ENCODE measurements around the gene FLT3.
A peak's percentile ranks its signal among the peaks of the same experiment; 100 is the strongest.

The FLT3 gene

DNA sequence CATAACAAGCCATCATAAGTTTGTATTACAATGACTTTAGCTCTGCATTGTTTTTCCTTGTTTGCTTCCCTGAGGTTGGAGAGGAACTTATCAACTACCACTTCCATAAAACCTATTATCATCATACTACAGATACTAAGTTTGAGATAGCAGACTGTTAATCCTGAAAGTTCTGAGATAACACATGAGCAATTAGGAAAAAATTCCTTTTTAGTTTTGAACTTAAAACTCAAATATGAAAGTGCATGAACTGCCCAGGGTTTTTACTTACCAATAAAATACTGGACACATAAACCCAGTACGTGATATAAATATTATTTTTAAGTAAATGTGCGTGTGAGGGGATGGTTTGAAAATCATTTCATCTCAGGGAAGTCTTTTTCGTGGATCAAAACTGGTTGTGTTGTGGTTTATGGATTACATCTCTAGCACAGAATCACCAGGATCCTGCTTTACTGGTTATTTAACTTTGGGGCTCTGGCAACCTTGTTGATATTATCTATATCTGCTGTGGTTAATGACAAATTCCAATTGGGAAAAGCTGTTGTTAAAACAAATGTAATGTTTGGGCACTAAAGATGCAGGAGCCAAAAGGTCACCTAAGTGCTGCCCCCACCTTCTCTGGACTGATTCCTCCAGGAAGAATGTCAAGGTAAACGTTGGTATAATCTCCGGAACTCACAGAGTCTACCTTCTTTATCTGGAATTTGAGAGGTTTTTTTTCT, 143.6 kb downstream of the FLT3 start:
- DNase-seq: no peak

DNA sequence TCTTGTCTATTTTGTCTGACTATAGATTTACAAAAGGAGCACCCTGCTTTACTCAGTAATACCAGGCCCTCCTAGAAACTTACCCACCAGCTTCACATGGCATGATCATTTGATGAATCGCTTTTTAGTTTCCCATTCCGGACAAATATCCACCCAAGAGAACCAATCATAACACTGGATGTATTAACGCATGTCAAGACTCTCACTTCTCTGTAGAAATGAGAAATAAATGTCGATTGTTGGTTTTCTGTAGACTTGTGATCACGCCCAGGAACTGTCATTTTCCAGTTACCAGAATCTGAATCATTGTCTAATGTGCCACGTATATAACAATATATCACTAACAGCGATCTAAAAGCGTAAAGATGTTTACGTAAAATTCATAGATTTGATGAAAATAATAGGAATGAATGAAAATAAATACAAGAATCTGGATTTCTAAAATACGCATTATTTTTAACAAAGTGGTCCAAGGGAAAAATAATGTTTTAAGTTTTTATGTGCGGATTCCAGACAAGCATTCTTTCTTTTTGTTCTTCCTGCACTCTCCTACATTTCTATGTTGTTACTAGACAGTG, 145.3 kb downstream of the FLT3 start:
- DNase-seq: no peak

DNA sequence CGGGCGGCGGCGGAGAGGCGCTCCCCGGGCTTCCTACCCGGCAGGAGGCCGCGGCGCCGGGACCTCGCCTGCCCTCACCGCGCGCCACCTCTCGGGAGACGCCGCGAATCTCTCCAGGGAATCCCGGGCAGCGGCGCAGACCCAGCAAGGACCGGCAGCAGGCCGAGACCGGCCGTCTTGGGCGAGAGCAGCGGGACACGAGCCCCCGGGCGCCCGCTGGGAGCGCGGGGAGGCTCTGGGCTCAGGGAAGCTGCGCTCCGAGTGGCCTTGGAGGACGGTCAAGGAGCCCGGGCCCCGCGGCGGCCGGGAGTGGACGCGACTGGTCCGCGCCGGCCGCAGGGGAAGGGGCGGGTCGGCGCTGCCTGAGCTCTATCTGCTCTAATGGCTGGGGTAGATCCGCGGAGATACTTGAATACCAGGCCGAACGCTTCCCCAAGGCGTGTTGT, 145.9 kb downstream of the FLT3 start:
- peak in 1 of 3 experiments; percentile 27 for DNase-seq

DNA sequence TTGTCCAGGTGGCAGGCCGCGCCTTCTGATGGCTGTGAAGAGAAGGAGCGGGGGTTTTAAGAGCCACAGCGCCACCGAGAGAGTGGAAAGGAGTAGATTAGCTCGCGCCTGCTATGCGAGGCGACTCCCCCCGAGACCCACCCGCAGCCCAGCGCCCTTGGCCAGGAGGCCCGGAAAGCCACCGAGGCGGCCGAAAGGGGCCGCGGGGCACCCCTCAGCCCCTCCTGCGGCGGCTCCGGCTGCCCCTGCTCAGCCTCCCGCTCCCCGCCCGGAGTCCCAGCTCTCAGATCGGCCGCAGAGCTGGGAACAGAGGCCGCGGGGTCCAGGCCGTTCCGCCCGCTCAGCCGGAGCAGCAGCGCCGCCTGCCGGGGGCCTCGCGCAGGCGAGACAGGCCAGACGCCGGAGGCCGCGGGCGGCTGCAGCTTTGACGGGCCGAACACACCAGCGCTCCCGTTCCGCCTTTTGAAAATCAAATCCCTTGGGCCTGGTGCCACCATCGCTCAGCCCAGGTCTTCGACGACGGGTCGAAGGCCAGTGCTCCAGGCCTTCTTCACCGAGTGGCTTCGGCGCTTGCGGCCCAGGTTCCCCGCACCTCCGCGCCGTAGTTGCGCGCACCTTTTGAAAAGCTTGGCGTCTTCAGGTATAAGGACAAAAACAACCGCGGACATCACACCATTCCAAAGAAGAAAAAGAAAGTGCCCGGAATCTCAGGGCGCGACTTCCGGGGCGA, 146.5 kb downstream of the FLT3 start:
- DNase-seq: peak in 1 of 3 experiments; percentile 81

Measured in NCI-H1417 (cell line).